Sigmoid colon (tissue), 7 donors: ENCODE data around the gene CRIP3. TPM values are rescaled to one million over a fixed set of nuclear protein-coding genes. Genes with fewer than 3 reads are reported as not detected.

Experiments used
- DNase-seq: peaks from one replicate; pipeline ENCODE4 v3.0.0-alpha.2; 2019
- H3K27ac ChIP-seq, 4 donors: fragments of 200-600 bp; sonication (generic); one replicate each; pipeline ENCODE4 v1.5.1; 2016 to 2019; ENCODE audit warnings: mild to moderate bottlenecking in 1 of 4
- H3K27me3 ChIP-seq, 3 donors: fragments of 200-600 bp; sonication (generic); one replicate each; pipeline ENCODE4 v1.5.1; 2019; ENCODE audit warnings: mild to moderate bottlenecking in 1 of 3
- H3K36me3 ChIP-seq, 4 donors: fragments of 200-600 bp; sonication (generic); one replicate each; pipeline ENCODE4 v1.5.1; 2016 to 2019
- H3K4me1 ChIP-seq, 4 donors: fragments of 200-600 bp; sonication (generic); one replicate each; pipeline ENCODE4 v1.5.1; 2017 to 2019
- H3K4me3 ChIP-seq, 4 donors: fragments of 200-600 bp; sonication (generic); one replicate each; pipeline ENCODE4 v1.5.1; 2017 to 2019; ENCODE audit warnings: mild to moderate bottlenecking in 2 of 4, moderate library complexity in 1 of 4
- H3K9me3 ChIP-seq, 4 donors: fragments of 200-600 bp in 3 of 4; sonication (generic) in 3 of 4; one replicate each; pipeline versions ENCODE4 v1.5.1 to v1.6.1; 2013 to 2019
- EP300 ChIP-seq, 4 donors: sonication (generic); formaldehyde crosslinking; IDR thresholded peaks; one replicate each; pipeline ENCODE4 v1.6.1; 2017; ENCODE audit warnings: antibody characterized with exemption in 4 of 4
- POLR2A ChIP-seq, 2 donors: fragments of 450-650 bp; IDR thresholded peaks; one replicate each; pipeline ENCODE4 v1.6.1; 2016; ENCODE audit warnings: antibody characterized with exemption in 2 of 2, mild to moderate bottlenecking in 2 of 2, moderate library complexity in 2 of 2
- POLR2AphosphoS5 ChIP-seq, 4 donors: sonication (generic); formaldehyde crosslinking; IDR thresholded peaks; one replicate each; pipeline ENCODE4 v1.6.1; 2017; ENCODE audit warnings: antibody characterized with exemption in 4 of 4
- WGBS, 2 donors: extraction: QIAGEN DNeasy Blood & Tissue Kit; methylation state at CpG; one replicate each; pipeline ENCODE4 v1.1.7; 2013; 5-methylcytosine and 5-hydroxymethylcytosine counted together
- intact Hi-C: fragments of 100-400 bp; cut with DNase I; formaldehyde crosslinking; loops from one replicate; pipeline ENCODE4 v1.15.1; 2023
- polyA plus RNA-seq, 3 donors: library from polyadenylated mRNA; stranded (reverse); fragments of 200-250 nt; gene quantifications; one replicate each; pipeline ENCODE4 v1.2.3, GENCODE V29; 2013
- total RNA-seq, 4 donors: library from RNA; depleted of rRNA; stranded (reverse); fragments of >200 nt; gene quantifications; one replicate each; pipeline ENCODE4 v1.1.0, GENCODE V29; 2016
- TF ChIP-seq, protein P1 (sequence below), 4 experiments: fragments of 450-650 bp in 3 of 4; fragments of 200-600 bp in 1 of 4; IDR thresholded peaks; one replicate each; pipeline ENCODE4 v1.5.1; 2016 to 2019; ENCODE audit warnings: antibody characterized with exemption in 4 of 4, mild to moderate bottlenecking in 3 of 4, moderate library complexity in 2 of 4
- donor health status: healthy with polysubstance abuse.
- donor health status: Bipolar disorder and iron deficiency.
- donor health status: healthy.

CRIP3 gene
- total and polyA plus RNA-seq, 7 donors, result 5.2 TPM; not detected in 6

GRCh38 chr6:43334466-43335095 lies 26.0 kb upstream of the CRIP3 start:
- no peak overlapping the region for H3K4me3 ChIP-seq
- TF ChIP-seq, protein P1, sequence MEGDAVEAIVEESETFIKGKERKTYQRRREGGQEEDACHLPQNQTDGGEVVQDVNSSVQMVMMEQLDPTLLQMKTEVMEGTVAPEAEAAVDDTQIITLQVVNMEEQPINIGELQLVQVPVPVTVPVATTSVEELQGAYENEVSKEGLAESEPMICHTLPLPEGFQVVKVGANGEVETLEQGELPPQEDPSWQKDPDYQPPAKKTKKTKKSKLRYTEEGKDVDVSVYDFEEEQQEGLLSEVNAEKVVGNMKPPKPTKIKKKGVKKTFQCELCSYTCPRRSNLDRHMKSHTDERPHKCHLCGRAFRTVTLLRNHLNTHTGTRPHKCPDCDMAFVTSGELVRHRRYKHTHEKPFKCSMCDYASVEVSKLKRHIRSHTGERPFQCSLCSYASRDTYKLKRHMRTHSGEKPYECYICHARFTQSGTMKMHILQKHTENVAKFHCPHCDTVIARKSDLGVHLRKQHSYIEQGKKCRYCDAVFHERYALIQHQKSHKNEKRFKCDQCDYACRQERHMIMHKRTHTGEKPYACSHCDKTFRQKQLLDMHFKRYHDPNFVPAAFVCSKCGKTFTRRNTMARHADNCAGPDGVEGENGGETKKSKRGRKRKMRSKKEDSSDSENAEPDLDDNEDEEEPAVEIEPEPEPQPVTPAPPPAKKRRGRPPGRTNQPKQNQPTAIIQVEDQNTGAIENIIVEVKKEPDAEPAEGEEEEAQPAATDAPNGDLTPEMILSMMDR (IDR thresholded peaks at IDR 0.05), result peak; percentile 42 to 59 (median 51)
- TF ChIP-seq POLR2A (IDR thresholded peaks at IDR 0.05), result no peak
- peak in 1 of 4 donors; percentile 11 for TF ChIP-seq POLR2AphosphoS5 (IDR thresholded peaks at IDR 0.05)
- H3K9me3 ChIP-seq, result no peaks in the 10 kb centered on the region
- no peaks in the 10 kb centered on the region for H3K27me3 ChIP-seq
- WGBS, 2 donors, result 11 to 34% methylated on average over 2 of the region's 2 CpGs
- intact Hi-C loops, result loop anchor here (2.0 kb wide), 1 partner anchor 72 kb away; no protein-coding TSS in a partner anchor
- H3K27ac ChIP-seq, result no peak overlapping the region
- H3K36me3 ChIP-seq, result peaks cover 5 to 34% (median 13%) of the 10 kb centered on the region in 4 donors
- no peak for DNase-seq
- H3K4me1 ChIP-seq, result peaks cover 0 to 6% (median 0%) of the 10 kb centered on the region in 4 donors

GRCh38 chr6:43331891-43332290 lies 23.3 kb upstream of the CRIP3 start:
- Histone ChIP-seq H3K4me3 (no peak overlapping the region), H3K27me3 (no peaks in the 10 kb centered on the region), H3K9me3 (no peaks in the 10 kb centered on the region), H3K27ac (no peak overlapping the region), H3K36me3 (peaks cover 0 to 11% (median 0%) of the 10 kb centered on the region in 4 donors), H3K4me1 (peaks cover 0 to 6% (median 0%) of the 10 kb centered on the region in 4 donors)
- intact Hi-C loops, result no loop called here
- 58 to 83% methylated on average over 4 of the region's 4 CpGs for WGBS, 2 donors
- TF ChIP-seq, protein P1 (IDR thresholded peaks at IDR 0.05), result no peak
- TF ChIP-seq POLR2A (IDR thresholded peaks at IDR 0.05), result no peak
- no peak for TF ChIP-seq POLR2AphosphoS5 (IDR thresholded peaks at IDR 0.05)
- no peak for TF ChIP-seq EP300 (IDR thresholded peaks at IDR 0.05)
- DNase-seq, result no peak

- Histone ChIP-seq H3K36me3 (peaks cover 0 to 12% (median under 1%) of the 10 kb centered on the region in 4 donors), H3K4me1 (peaks cover 0 to 6% (median 0%) of the 10 kb centered on the region in 4 donors), H3K27me3 (no peaks in the 10 kb centered on the region), H3K27ac (no peak overlapping the region), H3K4me3 (no peak overlapping the region), H3K9me3 (no peaks in the 10 kb centered on the region)
- intact Hi-C loops, result no loop called here
- DNase-seq, result no peak
- TF ChIP-seq EP300 (IDR thresholded peaks at IDR 0.05), result no peak
- TF ChIP-seq POLR2A (IDR thresholded peaks at IDR 0.05), result no peak
- TF ChIP-seq, protein P1 (IDR thresholded peaks at IDR 0.05), result no peak
- no peak for TF ChIP-seq POLR2AphosphoS5 (IDR thresholded peaks at IDR 0.05)
- WGBS, 2 donors, result 67 to 84% methylated on average over 1 of the region's 1 CpG
These were observed 22.8 kb upstream of the CRIP3 start for GRCh38 chr6:43331470-43331869.

- TF ChIP-seq POLR2AphosphoS5 (IDR thresholded peaks at IDR 0.05) (no peak), POLR2A (IDR thresholded peaks at IDR 0.05) (no peak), EP300 (IDR thresholded peaks at IDR 0.05) (no peak)
- TF ChIP-seq, protein P1 (IDR thresholded peaks at IDR 0.05), result no peak
- WGBS, 2 donors, result 24 to 29% methylated on average over 1 of the region's 1 CpG
- H3K4me3 ChIP-seq, result no peak overlapping the region
- intact Hi-C loops, result no loop called here
- H3K27ac ChIP-seq, result no peak overlapping the region
- peaks cover 0 to 9% (median 2%) of the 10 kb centered on the region in 4 donors for H3K36me3 ChIP-seq
- no peaks in the 10 kb centered on the region for H3K9me3 ChIP-seq
- H3K4me1 ChIP-seq, result no peaks in the 10 kb centered on the region
- H3K27me3 ChIP-seq, result no peaks in the 10 kb centered on the region
- no peak for DNase-seq
These were observed 19.9 kb upstream of the CRIP3 start for GRCh38 chr6:43328528-43328927.
